ENCODE measurements around the gene ADA. TPM values are rescaled to one million over a fixed set of nuclear protein-coding genes. Genes with fewer than 3 reads are reported as not detected.
"Not testable (repeated sequence)": the region's sequence is repeated elsewhere in the genome, so short reads cannot be mapped to it uniquely, and the experiment has no call there.

Gene ADA
- total and polyA plus RNA-seq, 9 of the 15 experiments (the other 6 are each of a cell fraction or from before 2014, with no cell fraction given), result 2.4 to 26.1 (median 5.3) TPM

- BruUV-seq (replicated peaks); intact Hi-C loops (cut with micrococcal nuclease): not testable (repeated sequence)
- H3K27me3 ChIP-seq (ENCODE audit: control insufficient read depth in 2 of 2, insufficient read depth in 2 of 2, low read length in 2 of 2), result peaks cover 28 to 41% of the 10 kb centered on the region in 2 experiments; a peak in 3 of 5 replicates
Measured at GRCh38 chr20:44697041-44697440, 45.5 kb upstream of the ADA start.

GRCh38 chr20:44696315-44696714 lies 44.8 kb upstream of the ADA start:
- peaks cover 4% of the 10 kb centered on the region for H3K9me3 ChIP-seq (replicated peaks; ENCODE audit: control insufficient read depth, insufficient read depth, low read depth, low read length)
- no peaks in the 10 kb centered on the region for H3K9me1 ChIP-seq (ENCODE audit: control insufficient read depth, insufficient read depth, low read length)
- ATAC-seq, result peak; percentile 75
- intact Hi-C loops (cut with micrococcal nuclease) (no loop called here), in situ Hi-C loops (cut with MboI) (no loop called here)
- no TSS peak for BruUV-seq (replicated peaks)
- FAIRE-seq, result no peak
- H3K27ac ChIP-seq (ENCODE audit: extremely low read depth, low read depth, low read length), result no peak overlapping the region
- peaks cover 24 to 35% of the 10 kb centered on the region in 2 experiments; a peak in 3 of 5 replicates for H3K27me3 ChIP-seq (ENCODE audit: control insufficient read depth in 2 of 2, insufficient read depth in 2 of 2, low read length in 2 of 2)
- H3K9ac ChIP-seq (ENCODE audit: insufficient read depth in 1 of 2, low read depth in 2 of 2, low read length in 2 of 2), result no peak overlapping the region
- no peaks in the 10 kb centered on the region for H3K79me2 ChIP-seq (ENCODE audit: control insufficient read depth, insufficient read depth, low read length)
- no peaks in the 10 kb centered on the region for H3K4me1 ChIP-seq (replicated peaks in 1 of 2; ENCODE audit: control insufficient read depth in 2 of 2, insufficient read depth in 2 of 2, low read length in 2 of 2)
- no peak overlapping the region for H2AFZ ChIP-seq (ENCODE audit: low read depth, low read length)
- WGBS (ENCODE audit: insufficient coverage, low coverage, missing lambda C conversion rate), result 0% methylated on average over 3 of the region's 3 CpGs
- no peaks in the 10 kb centered on the region for H4K20me1 ChIP-seq (replicated peaks; ENCODE audit: control insufficient read depth, insufficient read depth, low read length)
- H3K36me3 ChIP-seq (ENCODE audit: control insufficient read depth, insufficient read depth, low read length), result no peaks in the 10 kb centered on the region
- ChIA-PET CTCF (ENCODE audit: low intra/inter-chr PET ratio) (no interaction called here), POLR2A (no interaction called here)
- DNase-seq (ENCODE audit: extremely low read depth in 1 of 4, low spot score in 3 of 4), result peak in 1 of 4 experiments; percentile 17
- H3K4me2 ChIP-seq (ENCODE audit: insufficient read depth, low read length), result no peak overlapping the region
- no peak overlapping the region for H3K4me3 ChIP-seq
- TF ChIP-seq NONO (IDR thresholded peaks at IDR 0.05; ENCODE audit: low read depth in 2 of 2, low read length in 1 of 2), result no peak
- TF ChIP-seq TBL1XR1 (IDR thresholded peaks at IDR 0.05; ENCODE audit: low read length in 2 of 2), result no peak
- TF ChIP-seq ZSCAN29 (IDR thresholded peaks at IDR 0.05), result no peak
- no peak for TF ChIP-seq POLR3G (IDR thresholded peaks at IDR 0.05; ENCODE audit: extremely low read depth, insufficient read length, insufficient replicate concordance)
- TF ChIP-seq FOXK1 (CRISPR knock-in tag; IDR thresholded peaks at IDR 0.05; ENCODE audit: borderline replicate concordance), result no peak
- peak; percentile 32 to 46 (median 35); a peak in 5 of 6 replicates for TF ChIP-seq CTCF (IDR thresholded peaks at IDR 0.05 in 2 of 3, conservative IDR thresholded peaks at IDR 0.05 in 1 of 3; ENCODE audit: insufficient read depth in 2 of 3, low read depth in 1 of 3, low read length in 3 of 3)
- TF ChIP-seq HMG20A (CRISPR knock-in tag; conservative IDR thresholded peaks at IDR 0.05), result no peak
- TF ChIP-seq NCOA4 (IDR thresholded peaks at IDR 0.05; ENCODE audit: partially characterized antibody), result no peak
- TF ChIP-seq KAT8 (IDR thresholded peaks at IDR 0.05; ENCODE audit: low read depth), result no peak
- no peak for TF ChIP-seq U2AF2 (optimal IDR thresholded peaks at IDR 0.05; ENCODE audit: low read depth, low read length)
- peak; percentile 100 for TF ChIP-seq ZNF12 (CRISPR knock-in tag; IDR thresholded peaks at IDR 0.05)
- TF ChIP-seq TRIM24 (IDR thresholded peaks at IDR 0.05), result no peak
- peak; percentile 46; the same call in 1 of the 2 replicates for TF ChIP-seq TFAP4 (CRISPR knock-in tag; IDR thresholded peaks at IDR 0.05; ENCODE audit: borderline replicate concordance)
- TF ChIP-seq PHF21A (IDR thresholded peaks at IDR 0.05; ENCODE audit: borderline replicate concordance, low read depth), result no peak

More at GRCh38 chr20:44697041-44697440, 45.5 kb upstream of the ADA start:
- POLR2A ChIA-PET; H3K36me3 ChIP-seq (ENCODE audit: control insufficient read depth, insufficient read depth, low read length); H3K79me2 ChIP-seq (ENCODE audit: control insufficient read depth, insufficient read depth, low read length); FAIRE-seq; DNase-seq (ENCODE audit: extremely low read depth in 1 of 4, low spot score in 3 of 4); H3K4me2 ChIP-seq (ENCODE audit: insufficient read depth, low read length); ATAC-seq; CTCF ChIA-PET (ENCODE audit: low intra/inter-chr PET ratio); in situ Hi-C loops (cut with MboI); H3K9ac ChIP-seq (ENCODE audit: insufficient read depth in 1 of 2, low read depth in 2 of 2, low read length in 2 of 2); H2AFZ ChIP-seq (ENCODE audit: low read depth, low read length); H3K9me1 ChIP-seq (ENCODE audit: control insufficient read depth, insufficient read depth, low read length); H3K9me3 ChIP-seq (replicated peaks; ENCODE audit: control insufficient read depth, insufficient read depth, low read depth, low read length); H3K4me1 ChIP-seq (replicated peaks in 1 of 2; ENCODE audit: control insufficient read depth in 2 of 2, insufficient read depth in 2 of 2, low read length in 2 of 2); H4K20me1 ChIP-seq (replicated peaks; ENCODE audit: control insufficient read depth, insufficient read depth, low read length); H3K4me3 ChIP-seq; H3K27ac ChIP-seq (ENCODE audit: extremely low read depth, low read depth, low read length): not testable (repeated sequence)
- WGBS (ENCODE audit: insufficient coverage, low coverage, missing lambda C conversion rate), result 0% methylated on average over 5 of the region's 5 CpGs
